ENCODE results near the gene RALGAPA2.

RALGAPA2 gene

DNA sequence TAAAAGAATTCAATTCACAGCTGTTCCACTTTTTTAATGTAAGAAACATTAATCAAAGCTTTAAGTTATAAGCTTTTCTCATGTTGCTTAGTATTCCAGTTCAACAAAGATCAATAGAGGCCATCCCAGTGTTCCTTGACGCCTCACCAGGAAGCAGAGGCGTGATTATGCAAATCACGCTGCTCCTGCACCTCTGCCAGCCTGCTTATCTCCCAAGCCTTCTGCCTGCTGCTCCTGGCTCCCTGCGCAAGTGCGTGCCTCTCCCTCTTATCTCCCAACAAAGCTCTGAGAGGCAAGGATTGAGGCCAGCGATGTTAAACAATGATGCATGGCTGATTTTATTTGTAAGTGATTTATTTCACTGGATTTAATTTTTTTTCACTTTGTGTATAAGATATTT lies 301.8 kb downstream of the RALGAPA2 start:
- no peak for DNase-seq (ENCODE audit: low read depth in 2 of 2, low spot score in 1 of 2)

DNA sequence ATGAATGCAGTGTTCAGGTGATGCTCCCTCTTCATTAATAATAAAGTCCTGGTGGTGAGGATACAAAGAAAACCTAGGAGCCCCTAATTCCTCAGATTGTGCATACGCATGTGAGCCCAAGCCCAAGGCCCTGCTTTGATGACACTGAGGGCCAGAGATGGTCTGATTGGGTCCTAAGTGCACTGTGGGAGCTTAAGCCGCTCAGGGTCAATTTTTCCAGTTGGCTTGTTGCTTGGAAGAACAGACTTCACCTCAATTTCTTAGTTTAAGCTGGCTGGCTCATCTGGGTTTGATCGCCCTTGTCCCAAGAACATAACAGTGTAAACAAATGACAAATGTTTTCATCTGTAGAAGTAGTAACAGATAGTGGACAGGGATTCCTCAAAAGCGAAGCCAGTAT lies 303.1 kb downstream of the RALGAPA2 start:
- no peak for DNase-seq (ENCODE audit: low read depth in 2 of 2, low spot score in 1 of 2)

DNA sequence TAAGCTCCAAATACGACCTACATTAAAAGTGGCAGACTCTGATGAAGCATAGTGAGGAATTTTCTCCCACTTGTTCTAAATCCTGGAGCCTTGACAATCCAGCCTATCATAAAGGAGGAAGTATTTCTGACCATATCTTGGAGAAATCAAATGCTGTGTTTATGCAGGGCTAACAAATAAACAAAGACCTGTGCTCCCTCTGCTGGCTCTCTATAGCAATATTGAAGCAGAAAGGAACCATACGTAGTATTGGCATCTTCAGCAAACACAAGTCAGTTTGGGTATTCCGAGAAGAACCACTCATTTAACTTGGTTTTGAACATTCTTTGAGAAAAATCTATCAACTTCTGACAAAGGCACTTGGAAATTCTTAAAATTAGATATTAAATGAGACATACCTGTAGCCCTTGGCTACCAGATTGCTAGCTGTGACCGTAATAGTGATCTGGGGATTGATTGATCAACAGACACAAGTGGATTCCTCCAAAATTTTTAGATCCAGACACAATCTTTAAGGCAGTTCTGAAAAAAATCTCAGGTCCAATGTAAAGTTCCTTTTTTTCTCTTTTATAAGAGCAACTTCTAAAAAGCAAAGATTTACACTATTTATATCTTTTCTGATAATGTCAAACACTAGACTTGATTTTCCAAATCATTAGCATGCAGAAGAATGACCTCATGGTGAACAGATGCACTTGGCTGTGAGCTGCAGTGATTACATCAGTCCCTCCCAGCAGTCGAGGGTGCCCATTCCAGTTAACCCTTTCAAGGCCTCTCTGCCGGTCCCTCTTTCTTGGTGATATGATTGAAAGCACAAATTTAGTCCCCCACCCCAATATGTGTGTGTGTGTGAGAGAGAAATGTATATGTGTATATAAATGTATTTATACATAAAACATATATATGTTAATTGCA lies 304.3 kb downstream of the RALGAPA2 start:
- no peak for DNase-seq (ENCODE audit: low read depth in 2 of 2, low spot score in 1 of 2)

DNA sequence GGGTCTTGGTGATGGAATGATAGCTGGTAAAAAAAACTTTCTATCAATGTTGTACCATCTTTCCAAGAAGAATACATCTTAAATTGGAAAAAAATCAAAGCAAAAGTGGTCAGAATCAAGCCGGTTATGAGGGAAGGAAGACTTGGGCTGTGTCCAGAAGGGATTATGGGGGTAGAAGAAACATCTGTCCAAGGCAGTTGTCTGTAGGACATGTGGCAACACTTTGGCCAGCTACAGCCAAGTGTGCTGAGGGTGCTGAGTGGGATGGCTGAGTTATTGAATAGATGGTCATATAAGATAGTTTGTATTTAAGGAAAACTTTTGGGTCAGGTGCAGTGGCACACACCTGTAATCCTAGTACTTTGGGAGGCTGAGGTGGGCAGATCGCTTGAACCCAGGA lies 306.1 kb downstream of the RALGAPA2 start:
- no peak for DNase-seq (ENCODE audit: low read depth in 2 of 2, low spot score in 1 of 2)

DNA sequence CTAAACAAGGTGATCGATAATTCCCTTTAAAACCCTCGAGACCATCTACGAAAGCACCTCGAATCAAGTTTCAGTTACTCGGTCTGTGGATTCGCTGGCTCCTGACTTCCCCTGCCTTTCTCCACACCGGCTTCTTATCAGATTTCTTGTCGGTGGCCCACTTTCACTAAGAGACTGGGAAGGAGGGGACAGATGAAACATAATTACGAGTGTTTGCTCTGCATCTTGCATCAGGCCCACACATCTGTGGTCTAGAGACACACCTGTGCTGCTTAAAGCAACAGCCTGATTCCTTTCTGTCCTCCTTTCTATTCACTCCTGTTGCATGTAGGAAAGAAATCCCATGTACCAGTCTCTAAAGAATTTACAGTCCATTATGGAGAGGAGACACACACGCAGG lies 306.8 kb downstream of the RALGAPA2 start:
- DNase-seq (ENCODE audit: low read depth in 2 of 2, low spot score in 1 of 2), result no peak

DNA sequence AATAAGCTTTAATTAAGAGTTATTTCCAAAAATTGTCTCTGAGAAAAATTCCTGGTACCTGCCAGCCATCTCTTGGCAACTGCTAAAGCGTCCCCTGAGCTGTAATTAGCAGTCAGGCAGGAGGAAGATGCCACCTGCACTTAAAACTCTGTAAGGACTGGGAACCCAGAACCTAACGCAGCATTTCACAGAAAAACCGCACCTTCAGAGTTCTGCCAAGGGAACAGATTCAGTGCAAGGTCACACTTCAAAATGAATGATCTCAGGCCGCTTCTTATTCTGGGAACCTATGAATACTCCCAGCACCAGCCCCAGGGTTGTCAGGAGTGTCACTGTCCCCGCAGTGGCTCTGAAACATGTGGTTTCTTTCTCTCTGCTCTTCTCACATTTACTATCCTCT lies 307.8 kb downstream of the RALGAPA2 start:
- DNase-seq (ENCODE audit: low read depth in 2 of 2, low spot score in 1 of 2), result no peak

DNA sequence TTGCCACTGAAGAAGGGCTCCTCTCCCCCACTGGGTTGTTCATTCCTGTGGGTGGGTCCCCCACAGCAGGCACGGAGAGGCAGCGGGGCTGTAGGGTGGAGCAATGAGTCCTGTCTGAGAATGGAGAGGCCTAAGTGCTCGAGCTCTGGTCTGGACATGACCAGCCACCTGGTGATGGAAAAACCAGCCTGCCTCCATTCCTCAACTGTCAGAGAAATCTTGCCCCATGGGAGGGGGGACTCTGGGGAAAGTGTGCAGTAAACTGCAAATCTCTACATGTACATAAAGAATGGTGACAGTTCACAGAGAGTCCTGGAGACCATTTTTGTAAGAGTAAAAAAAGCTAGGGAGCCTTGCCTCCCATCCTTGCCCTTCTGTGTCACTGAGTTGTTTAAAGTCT lies 310.5 kb downstream of the RALGAPA2 start:
- DNase-seq (ENCODE audit: low read depth in 2 of 2, low spot score in 1 of 2), result no peak

DNA sequence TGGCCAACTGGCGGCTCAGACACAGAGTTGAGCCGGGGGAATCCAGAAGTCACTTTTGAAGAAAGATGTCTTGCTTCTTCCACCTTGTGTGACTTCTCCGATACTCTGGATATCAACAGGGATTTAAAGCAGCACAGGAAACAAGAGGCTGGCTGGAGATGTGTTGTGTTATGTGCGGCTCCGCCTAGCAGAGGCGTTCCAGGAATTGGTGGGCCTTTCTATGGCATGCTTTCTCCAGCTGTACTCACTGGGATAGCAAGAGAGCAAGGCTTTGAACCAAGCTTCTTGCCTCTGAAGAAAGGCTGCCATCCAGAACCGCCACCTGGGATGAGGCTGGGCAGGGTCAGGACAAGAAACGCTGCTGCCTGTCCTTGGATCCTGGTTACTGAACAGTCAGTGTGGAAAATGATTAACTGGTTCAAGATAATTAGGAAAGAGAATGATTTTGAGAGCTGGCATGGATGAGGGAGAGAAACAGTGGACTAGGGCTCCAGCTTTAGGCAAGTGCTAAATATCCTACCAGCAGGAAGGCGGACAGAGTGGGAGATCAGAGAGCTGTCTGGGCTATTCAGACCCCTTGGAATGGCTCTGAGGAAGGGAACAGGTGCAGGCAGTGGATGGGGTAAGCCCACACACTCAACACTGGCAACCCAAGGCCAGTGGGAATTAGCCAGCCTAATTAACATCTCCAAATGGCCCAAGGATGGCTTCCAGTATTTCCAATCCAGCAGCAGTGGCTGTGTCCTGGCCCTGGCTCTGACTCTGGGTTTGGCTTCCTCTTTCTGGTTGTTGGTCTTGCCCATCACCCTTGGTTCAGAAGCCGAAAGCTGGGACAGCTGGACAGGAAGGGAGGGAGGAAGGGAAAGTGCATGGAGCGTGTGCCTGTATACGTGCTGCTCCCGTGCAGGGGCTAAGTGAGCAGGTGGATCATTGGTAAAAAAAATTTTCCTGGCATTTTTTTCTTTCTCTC lies 312.6 kb downstream of the RALGAPA2 start:
- no peak for DNase-seq (ENCODE audit: low read depth in 2 of 2, low spot score in 1 of 2)

DNA sequence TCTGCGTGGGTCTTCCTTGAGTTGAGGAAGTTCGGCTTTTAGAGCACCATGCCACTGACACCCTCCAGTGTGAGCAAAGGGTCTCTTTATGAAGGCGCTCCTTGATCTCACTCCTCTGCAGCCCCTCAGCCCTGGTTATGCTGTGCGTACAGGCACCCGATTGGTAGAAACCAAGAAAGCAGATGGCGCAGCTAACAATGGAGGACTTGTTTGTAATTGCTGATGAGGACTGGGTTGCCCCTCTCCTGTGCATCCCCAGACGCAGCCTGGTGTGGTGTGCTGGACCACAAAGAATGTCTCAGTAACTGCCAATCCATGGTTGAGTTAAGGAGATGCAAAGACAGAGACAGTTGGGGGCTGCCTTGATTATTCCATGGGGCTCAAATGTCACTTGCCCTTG lies 314.3 kb downstream of the RALGAPA2 start:
- no peak for DNase-seq (ENCODE audit: low read depth in 2 of 2, low spot score in 1 of 2)

DNA sequence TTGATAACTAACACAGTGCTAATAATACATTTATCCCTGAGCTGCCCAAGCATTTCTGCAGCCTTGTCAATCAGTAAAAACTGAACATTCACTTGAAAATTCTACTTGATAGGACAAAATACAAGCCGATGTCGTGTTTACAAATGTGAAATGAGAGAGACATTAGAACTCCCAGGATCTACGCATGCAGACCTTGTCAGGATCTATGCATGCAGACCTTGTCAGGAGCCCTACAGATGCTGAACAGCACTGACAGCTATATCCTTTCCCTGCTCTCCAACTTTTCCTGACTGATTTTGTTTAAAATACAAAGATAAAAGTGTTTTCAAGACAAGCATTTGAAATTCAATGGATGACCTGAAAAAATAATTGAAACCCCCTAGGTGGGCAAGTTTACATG lies 315.6 kb downstream of the RALGAPA2 start:
- DNase-seq (ENCODE audit: low read depth in 2 of 2, low spot score in 1 of 2), result no peak

DNA sequence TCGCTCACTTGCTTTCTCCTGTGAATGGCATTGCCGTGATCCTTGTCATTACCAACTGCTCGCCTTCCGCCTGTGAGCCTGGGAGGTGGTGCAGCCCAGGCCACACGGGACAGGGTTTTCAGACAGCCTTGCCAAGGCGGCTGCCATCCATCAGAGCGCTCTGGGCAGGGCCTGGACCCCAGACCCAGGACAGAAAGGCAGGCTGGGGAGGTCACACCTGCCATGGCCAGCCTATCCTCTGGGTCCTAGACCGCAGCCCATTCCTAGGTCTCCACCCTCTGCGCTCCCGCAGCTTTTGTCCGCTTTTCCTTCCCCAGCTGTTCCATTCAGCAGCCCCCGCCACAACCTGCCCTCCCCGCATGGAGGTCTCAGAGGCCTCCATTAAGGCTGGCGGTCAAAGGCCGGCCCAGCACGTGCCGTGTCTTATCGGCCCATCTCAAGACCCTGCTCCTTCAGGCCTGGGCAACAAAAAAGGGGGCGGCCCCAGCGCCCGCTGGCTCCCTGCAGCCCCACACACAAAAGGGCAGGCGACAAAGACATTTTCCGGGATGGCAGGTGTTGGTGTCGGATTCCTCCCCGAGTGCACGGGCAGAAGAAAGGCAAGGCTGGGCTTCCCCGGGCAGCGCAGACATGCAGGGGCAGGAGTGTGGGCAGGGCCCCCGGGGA lies 316.4 kb downstream of the RALGAPA2 start:
- no peak for DNase-seq (ENCODE audit: low read depth in 2 of 2, low spot score in 1 of 2)

DNA sequence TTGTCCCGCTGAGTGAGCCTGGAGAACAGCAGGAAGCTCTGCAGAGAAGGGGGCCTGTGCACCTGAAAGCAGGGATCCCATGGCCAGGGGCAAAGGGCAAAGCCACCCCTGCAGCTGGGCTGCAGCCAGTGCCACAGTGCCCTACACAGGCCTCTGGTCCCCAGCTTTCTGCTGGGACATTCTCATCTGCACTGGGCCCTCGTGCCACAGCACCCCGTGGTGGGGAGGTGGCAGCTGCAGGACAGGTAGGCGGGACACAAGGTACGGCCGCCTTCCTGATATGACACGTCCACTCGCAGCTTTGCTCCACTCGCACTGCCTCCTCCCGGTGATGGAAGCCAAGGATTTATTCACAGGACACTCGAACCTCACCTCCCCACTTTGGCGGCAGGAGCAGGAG lies 317.4 kb downstream of the RALGAPA2 start:
- DNase-seq (ENCODE audit: low read depth in 2 of 2, low spot score in 1 of 2), result no peak

DNA sequence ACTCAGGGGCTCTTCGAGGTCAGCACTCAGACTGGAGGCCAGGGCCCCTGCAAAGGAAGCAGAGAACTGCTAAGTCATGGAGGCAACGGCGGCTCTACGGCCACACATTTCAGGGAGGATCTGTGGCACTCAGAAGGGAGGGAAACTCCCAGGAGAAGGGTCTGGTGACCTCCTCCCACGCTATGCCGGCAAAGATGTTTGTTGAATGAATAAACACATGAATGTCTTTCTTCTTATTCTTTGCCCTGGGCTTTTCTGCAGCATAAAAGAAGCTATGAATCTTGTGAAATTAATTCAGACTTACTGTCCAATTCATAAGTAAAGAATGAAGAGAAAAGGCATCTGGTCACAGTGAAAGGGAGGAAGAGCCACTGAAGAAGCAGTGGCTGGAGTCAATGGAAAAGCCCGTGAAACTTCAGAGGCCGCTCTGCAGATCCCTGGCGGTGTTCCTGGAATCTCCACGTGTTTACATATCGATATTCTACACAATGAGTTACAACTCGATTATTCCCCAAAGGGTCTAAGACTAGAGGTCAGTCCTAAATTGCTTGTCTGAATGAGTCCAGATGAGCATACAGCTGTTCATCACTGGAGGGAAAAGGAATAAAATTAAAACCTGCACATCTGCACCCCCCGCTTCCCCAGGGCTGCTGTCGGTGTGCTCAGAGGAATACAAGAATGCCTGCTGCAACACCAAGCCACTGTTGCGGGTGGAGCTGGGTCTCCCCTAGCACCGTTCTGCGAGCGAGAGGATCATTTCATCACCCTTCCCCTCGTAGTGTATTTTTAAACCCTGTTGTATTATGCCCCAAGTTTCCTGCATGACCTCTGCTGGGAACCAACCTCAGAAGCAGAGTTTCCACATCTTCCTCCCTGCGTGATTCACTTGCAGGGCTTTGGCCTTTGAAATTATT lies 319.0 kb downstream of the RALGAPA2 start:
- no peak for DNase-seq (ENCODE audit: low read depth in 2 of 2, low spot score in 1 of 2)

DNA sequence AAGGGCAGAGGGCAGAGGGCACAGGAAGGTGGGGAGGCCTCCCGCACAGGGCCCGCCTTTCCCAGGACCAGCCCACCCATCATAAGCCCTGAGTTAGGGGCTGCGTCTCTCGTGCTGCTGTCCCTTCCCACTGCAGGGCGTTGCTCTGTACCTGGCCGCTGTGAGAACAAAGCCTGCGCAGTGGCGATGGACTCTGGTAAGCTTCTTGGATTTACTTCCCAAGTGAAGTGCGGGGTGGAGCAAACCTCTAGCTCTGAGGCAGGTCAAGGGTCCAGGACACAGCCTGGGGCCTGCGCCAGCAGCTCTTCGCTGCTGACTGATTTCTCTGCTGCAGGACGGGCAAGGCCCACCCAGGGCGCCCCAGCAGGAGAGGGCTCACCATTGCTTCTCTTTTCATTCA lies 320.7 kb downstream of the RALGAPA2 start:
- no peak for DNase-seq (ENCODE audit: low read depth in 2 of 2, low spot score in 1 of 2)

DNA sequence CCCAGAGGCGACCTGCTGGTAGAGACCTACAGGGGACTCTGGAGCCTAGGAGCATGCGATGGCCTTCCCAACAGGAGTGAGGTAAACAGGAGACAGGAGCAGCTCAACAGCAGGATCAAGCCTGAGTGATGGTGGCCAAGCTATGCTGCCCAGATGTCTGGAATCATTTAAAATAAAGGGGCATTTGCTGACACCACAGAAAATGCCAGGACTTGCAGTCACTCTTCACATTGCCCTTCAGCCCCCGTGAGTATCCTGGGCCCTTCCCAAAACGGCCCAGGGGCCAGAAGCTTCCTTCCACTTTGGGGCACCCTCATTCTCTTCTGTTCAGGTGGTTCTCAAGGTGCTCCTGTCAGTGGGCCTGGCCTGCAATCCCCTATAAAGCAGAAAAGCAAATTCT lies 321.3 kb downstream of the RALGAPA2 start:
- DNase-seq (ENCODE audit: low read depth in 2 of 2, low spot score in 1 of 2), result no peak

DNA sequence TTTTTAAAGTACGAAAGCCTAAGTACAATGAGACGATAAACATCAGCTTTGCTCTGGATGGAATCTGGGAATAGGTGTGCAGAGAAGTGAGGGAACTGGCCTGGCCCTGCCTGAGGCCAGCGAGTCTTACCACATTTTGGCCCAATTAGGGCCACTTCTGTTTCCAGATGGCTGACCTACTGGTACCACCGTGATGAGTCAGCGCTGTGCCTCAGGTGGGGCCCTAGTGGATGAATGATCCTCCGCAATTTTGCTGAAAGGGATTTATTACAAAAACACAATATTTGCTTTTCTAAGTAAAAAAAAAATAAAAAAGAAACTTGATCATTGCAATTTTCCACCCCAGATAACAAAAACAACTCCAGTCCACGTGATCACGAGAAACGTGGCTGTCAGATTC lies 322.1 kb downstream of the RALGAPA2 start:
- DNase-seq (ENCODE audit: low read depth in 2 of 2, low spot score in 1 of 2), result no peak

DNA sequence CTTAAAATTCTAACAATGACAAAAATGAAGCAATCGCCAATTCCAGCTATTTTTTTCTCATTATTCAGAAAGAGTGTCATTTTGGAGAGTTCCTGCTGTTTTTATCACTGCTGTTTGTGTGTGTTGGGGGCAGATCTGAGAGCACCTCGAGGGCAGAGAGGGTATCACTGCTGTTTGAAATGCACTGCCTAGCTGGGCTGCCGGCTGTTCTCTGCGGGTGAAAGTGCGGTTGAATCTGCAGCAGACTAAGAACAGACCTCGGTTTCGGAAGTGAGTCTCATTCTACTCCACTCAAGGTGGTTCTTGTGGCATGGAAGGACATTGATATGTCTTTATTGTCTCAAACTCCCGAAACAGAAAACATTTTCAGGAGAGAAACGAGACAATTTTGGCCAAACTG lies 326.3 kb downstream of the RALGAPA2 start:
- no peak for DNase-seq (ENCODE audit: low read depth in 2 of 2, low spot score in 1 of 2)

DNA sequence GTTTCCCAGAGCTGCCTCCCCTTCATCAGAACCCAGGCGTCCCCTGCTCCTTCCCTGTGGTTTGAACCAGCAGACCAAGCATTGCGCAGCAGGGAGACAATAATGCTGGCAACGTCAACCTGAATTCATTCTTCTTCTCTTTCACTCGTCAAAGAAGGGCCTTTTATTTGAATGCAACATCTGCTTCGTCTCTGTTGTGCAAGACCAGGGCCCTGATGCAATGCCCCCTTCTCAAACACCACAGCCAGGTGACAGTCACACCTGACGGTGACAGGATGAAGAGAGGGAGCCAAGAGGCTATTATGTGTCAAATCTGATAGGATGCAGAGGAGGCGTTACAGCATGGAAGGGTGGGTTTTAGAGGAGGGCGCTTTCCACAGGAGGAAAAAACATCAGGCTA lies 336.6 kb downstream of the RALGAPA2 start:
- no peak for DNase-seq (ENCODE audit: low read depth in 2 of 2, low spot score in 1 of 2)

DNA sequence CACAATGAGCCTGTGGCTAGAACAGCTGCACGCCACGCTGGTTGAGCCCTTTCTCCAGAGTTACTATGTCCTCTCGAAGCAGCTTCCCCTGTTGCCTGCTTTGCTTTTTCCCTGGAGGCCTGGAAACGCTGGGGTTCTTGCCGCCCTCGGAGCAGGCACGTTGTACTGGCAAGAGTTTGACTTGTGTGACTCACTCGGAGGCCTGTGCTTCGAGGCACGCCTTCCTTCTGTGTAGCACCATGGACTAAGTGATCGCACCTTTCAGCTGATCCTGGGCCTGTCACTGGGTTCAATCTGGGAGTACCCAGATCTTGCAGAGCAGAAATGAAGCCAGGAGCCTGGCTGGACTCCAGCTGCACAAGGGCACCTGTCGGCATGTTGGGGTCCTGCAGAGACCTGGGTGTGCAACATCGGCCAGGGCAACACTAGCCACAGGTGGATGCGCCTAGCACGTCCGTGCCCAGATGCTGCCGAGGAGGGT lies 339.3 kb downstream of the RALGAPA2 start:
- DNase-seq (ENCODE audit: low read depth in 2 of 2, low spot score in 1 of 2), result no peak

DNA sequence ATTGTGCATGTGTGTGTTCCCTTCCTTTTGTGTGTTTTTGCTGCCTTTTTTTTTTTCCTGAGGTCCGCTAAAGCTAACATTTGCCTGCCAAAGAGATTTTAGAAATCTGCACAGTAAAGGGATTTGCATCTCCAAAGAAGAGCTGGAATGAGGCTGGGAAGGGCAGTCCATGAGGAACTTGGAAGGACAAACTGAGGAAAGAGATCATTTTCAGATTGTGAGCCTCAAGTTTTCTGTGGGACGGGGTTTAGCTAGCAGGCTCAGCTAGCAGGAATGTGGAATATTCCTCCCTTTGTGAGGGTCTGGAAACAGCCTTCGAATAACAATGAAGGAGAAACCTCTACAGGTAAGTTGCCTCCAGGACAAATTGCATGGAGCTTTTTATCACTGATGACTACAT lies 340.8 kb downstream of the RALGAPA2 start:
- no peak for DNase-seq (ENCODE audit: low read depth in 2 of 2, low spot score in 1 of 2)

Data from stimulated activated CD8-positive, alpha-beta memory T cell treated with anti-CD3 and anti-CD28 coated beads, Interleukin-4, amount 100 ng/mL, for 4 hours (primary cell).